ENCODE data around the gene OR6K3. TPM values are rescaled to one million over a fixed set of nuclear protein-coding genes. Genes with fewer than 3 reads are reported as not detected.

The OR6K3 gene
- total RNA-seq, 1 donor from 2014 or later = not detected

DNA sequence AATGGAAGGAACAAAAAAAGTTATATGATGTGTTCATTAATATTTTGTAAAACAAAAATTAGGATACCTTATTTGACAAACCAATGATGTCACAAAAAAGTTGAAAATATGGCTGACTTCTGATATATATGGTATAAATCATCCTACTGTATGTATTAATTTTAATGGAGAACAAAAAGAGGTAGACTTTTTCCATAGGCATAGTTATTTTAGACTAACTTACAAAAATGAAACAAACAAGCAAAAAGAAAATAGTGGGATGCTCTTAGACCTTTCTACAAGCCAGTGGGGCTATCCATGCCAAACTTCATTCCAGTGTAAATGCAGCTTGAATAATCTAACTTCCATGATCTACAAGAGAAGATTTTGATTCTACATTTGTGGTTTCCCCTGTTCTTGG lies 33.5 kb downstream of the OR6K3 start:
- no peak for DNase-seq (ENCODE audit: low read depth, low spot score)

DNA sequence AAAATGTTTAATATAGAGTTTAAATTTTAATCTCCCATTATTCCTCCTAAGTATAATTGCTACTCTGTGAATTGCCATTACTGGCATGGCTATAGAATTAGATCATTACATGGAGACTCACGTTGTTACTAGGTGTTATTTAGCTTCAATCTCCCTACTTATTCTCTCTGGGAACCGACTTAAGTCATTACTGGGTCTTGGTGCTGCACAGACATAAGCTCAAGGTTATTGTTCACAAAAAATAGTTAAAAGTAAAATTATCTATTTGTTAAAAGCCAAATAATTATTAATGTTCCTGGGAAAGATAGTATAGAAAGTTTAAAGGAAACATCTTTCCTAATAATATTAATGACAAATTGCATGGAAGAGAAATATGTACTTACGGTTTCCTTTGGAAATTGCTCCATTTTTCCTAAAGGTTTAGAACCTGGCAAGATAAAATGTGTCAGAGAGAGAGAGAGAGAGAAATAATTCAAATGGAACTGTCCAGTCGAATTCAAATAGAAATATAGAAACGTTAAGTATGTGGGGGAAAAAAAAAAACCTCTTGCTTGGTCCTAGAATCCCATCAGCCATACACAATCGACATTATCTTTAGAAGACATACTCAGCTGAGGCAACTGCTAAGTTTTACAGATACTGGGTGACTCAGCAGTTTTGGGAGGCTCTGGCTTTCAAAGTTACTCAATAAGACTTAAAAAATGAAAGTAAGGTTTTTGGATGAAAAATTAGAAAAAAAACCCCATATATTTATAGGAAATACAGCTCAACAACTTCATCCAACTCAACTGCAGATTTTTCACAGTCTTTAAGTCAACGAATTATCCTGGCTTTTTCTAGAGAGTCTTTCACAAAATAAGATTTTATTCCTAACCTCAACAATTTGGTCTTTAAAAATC lies 34.2 kb downstream of the OR6K3 start, which contains the start of gene SPTA1:
Gene SPTA1, minus strand, starts transcription at position 605 of the 899 bp plus-strand sequence. Its CDS starts 198 bp downstream, at position 407.
- no peak for DNase-seq (ENCODE audit: low read depth, low spot score)

DNA sequence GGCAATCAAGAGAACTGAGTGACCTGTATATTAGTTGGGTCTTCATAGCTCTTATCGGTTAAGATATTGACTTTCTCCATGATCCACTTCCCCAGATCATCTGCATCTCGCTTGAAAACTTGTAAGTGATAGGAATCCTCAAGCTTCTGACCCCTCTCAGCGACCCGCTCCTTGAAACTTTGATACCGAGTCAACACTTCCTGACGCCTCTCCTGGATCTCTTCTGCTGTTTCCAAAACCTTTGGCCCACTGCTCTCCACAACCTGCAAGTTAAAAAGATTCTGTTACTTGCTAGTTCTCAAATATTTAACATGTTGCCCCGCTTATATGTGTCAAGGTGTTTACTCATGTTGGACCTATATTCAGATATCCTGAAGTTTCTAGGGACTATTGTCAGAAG lies 35.4 kb downstream of the OR6K3 start:
- no peak for DNase-seq (ENCODE audit: low read depth, low spot score)

DNA sequence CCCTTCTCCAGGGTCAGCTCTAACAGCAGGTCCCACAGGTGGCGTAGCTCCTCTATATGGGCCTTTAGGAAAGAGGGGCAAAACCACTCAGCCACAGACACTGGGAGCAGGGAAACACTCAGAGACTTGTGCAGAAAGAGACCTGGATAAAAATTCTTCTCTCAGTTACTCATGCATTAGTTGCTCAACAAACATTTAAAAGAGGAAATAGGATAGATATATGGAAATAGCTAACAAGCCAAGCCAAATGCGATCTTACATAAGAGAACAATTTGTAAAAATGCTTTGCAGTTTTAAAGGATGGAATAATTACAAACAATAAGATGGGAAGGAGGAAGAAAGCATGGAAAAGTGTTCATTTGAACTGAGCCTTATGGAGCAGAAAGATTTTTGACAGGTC lies 38.9 kb downstream of the OR6K3 start:
- no peak for DNase-seq (ENCODE audit: low read depth, low spot score)

DNA sequence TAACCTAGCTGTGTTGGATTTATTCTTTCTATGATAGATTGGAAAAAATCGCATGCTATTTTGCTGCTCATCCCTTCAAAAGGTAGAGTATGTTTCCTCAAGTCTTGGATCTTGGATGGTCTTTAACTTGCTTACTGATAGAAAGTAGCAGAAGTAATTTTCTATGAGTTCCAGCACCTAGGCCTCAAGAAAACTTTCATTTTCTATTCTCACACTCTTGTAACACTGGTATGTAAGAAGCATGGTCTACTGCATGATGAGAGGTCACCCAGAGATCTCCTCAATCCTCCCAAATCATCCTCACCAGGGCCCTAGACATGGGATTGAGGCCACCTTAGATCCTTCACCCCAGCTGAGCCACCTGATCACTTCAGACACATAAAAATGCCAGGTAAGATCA lies 41.2 kb downstream of the OR6K3 start:
- no peak for DNase-seq (ENCODE audit: low read depth, low spot score)

DNA sequence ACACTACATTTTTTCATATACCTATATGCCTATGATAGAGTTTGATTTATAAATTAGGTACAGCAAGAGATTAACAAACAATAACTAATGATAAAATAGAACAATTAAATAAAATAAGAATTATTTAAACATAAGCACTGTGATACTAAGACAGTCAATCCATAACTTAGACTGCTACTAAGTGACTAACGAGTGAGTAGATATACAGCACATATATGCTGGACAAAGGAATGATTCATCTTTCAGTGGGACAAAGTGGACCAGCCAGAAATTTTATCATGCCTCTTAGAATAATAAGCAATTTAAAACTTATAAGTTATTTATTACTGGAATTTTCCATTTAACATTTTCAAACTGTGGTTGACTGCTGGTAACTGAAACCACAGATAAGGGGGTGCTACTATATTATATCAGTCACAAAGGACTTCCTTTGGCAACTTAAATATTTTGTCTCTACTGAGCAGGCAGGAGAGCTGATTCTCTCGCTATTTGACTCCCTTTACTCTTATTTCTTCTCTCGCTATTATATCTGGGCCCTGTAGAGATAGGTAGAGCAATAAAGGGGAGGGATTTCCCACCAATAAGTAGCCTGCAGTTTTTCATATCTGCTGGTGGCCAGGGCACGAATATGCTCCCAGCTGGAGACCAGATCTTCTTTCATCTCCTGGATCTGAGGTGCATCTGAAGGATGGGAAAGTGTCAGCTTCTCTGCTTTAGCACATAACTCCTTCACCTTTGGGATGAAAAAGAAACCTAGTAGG lies 44.8 kb downstream of the OR6K3 start:
- DNase-seq (ENCODE audit: low read depth, low spot score) = no peak

DNA sequence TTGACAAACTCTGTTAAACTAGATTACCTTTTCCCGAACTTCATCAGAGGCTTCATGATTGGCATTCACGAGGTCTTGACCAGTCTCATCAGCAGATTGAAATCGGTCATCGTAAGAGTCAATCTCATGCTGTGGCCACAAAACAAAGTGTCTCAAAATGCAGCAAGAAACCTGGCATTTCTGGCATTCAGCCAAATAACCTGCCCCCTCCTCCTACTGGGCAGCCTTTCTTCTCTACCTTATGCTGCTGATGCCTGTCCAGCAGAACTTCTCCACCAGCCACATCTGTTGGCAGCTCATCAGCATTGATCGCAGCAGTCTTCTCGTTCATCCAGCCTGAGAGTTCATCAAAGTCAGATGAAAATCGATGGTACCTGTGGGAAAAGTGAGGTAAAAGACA lies 46.2 kb downstream of the OR6K3 start:
- DNase-seq (ENCODE audit: low read depth, low spot score) = no peak

Other genes with a start within 250 kb of the OR6K3 start
- not detected in 2 replicates for gene OR10R2, start 248.5 kb downstream of the OR6K3 start, total RNA-seq
- gene OR6Y1, start 166.3 kb downstream of the OR6K3 start, total RNA-seq = not detected in 2 replicates
- gene OR6P1, start 150.1 kb downstream of the OR6K3 start, total RNA-seq = not detected in 2 replicates
- not detected in 2 replicates for gene OR10X1, start 140.8 kb downstream of the OR6K3 start, total RNA-seq
- gene OR10Z1, start 115.5 kb downstream of the OR6K3 start, total RNA-seq = not detected in 2 replicates
- gene SPTA1, start 34.0 kb downstream of the OR6K3 start, total RNA-seq = 0.13 and 0.14 TPM in 2 replicates
- not detected in 2 replicates for gene OR6K2, start 20.1 kb downstream of the OR6K3 start, total RNA-seq
- not detected in 2 replicates for gene OR6K6, start 34.0 kb upstream of the OR6K3 start, total RNA-seq
- gene OR6N1, start 51.5 kb upstream of the OR6K3 start, total RNA-seq = not detected in 2 replicates
- gene OR6N2, start 60.5 kb upstream of the OR6K3 start, total RNA-seq = not detected in 2 replicates
- not detected in 2 replicates for gene MNDA, start 110.6 kb upstream of the OR6K3 start, total RNA-seq
- gene PYHIN1, start 210.8 kb upstream of the OR6K3 start, total RNA-seq = not detected in 2 replicates